Esophagus muscularis mucosa (tissue), 4 donors: Measurements from ENCODE around the gene ABTB2.

Experiments used
- EP300 ChIP-seq: sonication (generic); formaldehyde crosslinking; IDR thresholded peaks from one replicate; pipeline ENCODE4 v1.6.1; 2017; ENCODE audit warnings: antibody characterized with exemption
- POLR2A ChIP-seq: fragments of 450-650 bp; IDR thresholded peaks from one replicate; pipeline ENCODE4 v1.6.1; 2017; ENCODE audit warnings: antibody characterized with exemption, moderate library complexity, mild to moderate bottlenecking, low read depth
- POLR2AphosphoS5 ChIP-seq, 2 donors: sonication (generic); formaldehyde crosslinking; IDR thresholded peaks; one replicate each; pipeline ENCODE4 v1.6.1; 2017; ENCODE audit warnings: antibody characterized with exemption in 2 of 2
- TF ChIP-seq, protein P1 (sequence below), 3 experiments: fragments of 200-600 bp in 2 of 3; fragments of 450-650 bp in 1 of 3; sonication (generic) in 2 of 3; IDR thresholded peaks; one replicate each; pipeline ENCODE4 v1.5.1; 2017 to 2019; ENCODE audit warnings: antibody characterized with exemption in 3 of 3, mild to moderate bottlenecking in 2 of 3, moderate library complexity in 1 of 3

DNA sequence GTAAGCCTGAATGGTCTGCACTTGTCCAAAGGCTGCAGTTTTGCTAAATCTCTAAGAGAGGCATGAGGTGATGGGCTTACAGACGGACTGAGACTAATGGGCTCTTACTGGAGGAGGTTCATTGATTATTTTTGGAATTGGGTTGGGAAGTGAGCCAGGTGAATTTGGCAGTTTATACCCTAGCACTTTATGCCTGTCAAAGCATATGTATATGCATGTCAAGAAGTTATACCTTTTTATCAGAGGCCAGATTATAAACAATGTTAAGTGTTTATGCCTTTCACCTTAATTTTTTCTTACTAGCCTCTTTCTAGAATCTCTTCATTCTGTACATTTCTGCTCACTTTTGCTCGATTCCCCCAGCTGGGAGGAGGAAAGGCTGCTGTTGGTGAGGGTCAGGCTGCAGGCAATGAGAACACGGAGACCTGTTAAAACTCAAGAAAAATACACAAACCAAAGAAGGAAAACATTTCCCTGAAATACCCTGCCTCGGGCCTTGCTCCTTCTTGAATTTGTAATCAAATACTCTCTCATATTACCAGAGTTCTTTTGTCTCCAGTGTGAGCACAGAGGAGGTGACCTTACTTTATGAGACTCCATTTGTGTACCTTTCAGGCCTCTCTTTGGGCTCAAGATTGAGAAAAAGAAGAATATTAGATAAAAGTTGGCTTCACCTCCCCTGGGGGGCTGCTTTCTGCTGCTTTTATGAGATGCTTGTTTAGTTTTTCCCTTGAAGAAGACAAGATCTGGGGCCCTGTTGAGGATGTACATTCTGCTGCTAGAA lies 232.7 kb downstream of the ABTB2 start:
- TF ChIP-seq, protein P1, sequence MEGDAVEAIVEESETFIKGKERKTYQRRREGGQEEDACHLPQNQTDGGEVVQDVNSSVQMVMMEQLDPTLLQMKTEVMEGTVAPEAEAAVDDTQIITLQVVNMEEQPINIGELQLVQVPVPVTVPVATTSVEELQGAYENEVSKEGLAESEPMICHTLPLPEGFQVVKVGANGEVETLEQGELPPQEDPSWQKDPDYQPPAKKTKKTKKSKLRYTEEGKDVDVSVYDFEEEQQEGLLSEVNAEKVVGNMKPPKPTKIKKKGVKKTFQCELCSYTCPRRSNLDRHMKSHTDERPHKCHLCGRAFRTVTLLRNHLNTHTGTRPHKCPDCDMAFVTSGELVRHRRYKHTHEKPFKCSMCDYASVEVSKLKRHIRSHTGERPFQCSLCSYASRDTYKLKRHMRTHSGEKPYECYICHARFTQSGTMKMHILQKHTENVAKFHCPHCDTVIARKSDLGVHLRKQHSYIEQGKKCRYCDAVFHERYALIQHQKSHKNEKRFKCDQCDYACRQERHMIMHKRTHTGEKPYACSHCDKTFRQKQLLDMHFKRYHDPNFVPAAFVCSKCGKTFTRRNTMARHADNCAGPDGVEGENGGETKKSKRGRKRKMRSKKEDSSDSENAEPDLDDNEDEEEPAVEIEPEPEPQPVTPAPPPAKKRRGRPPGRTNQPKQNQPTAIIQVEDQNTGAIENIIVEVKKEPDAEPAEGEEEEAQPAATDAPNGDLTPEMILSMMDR (IDR thresholded peaks at IDR 0.05), result no peak
- TF ChIP-seq POLR2A (no peak), POLR2AphosphoS5 (IDR thresholded peaks at IDR 0.05) (no peak), EP300 (no peak)
